HG02588 (cell line): ENCODE results near the gene THADA.

Source experiments
- ATAC-seq: cut with Tn5 transposase; IDR thresholded peaks from one replicate; pipeline ENCODE4 v1.9.1; 2021; ENCODE audit warnings: mild to moderate bottlenecking, moderate library complexity; ENCODE audit not compliant: unreplicated experiment

THADA gene

GRCh38 chr2:43361286-43361685 is 234.6 kb downstream of the THADA start:
- no peak for ATAC-seq

GRCh38 chr2:43360137-43360536 is 235.7 kb downstream of the THADA start:
- ATAC-seq = no peak

GRCh38 chr2:43358410-43359201 is 237.2 kb downstream of the THADA start:
- ATAC-seq = no peak

GRCh38 chr2:43356774-43357173 is 239.1 kb downstream of the THADA start:
- ATAC-seq = no peak

GRCh38 chr2:43355399-43355798 is 240.4 kb downstream of the THADA start:
- ATAC-seq = no peak

- ATAC-seq = no peak
These were observed 245.9 kb downstream of the THADA start for GRCh38 chr2:43349904-43350303.

GRCh38 chr2:43348908-43349661 is 246.8 kb downstream of the THADA start:
- no peak for ATAC-seq

- ATAC-seq = no peak
These were observed 248.1 kb downstream of the THADA start for GRCh38 chr2:43347746-43348145.

- no peak for ATAC-seq
These were observed 249.0 kb downstream of the THADA start for GRCh38 chr2:43346602-43347567.

GRCh38 chr2:43345872-43346271 is 250.0 kb downstream of the THADA start:
- no peak for ATAC-seq

- no peak for ATAC-seq
These were observed 250.4 kb downstream of the THADA start for GRCh38 chr2:43345391-43345813.

GRCh38 chr2:43344868-43345373 is 250.9 kb downstream of the THADA start:
- ATAC-seq = no peak

- ATAC-seq = no peak
These were observed 252.1 kb downstream of the THADA start for GRCh38 chr2:43343573-43344304.

- no peak for ATAC-seq
These were observed 253.7 kb downstream of the THADA start for GRCh38 chr2:43341959-43342757.

GRCh38 chr2:43340945-43341356 is 254.9 kb downstream of the THADA start:
- ATAC-seq = no peak

- no peak for ATAC-seq
These were observed 255.8 kb downstream of the THADA start for GRCh38 chr2:43340066-43340465.

- ATAC-seq = no peak
These were observed 262.1 kb downstream of the THADA start for GRCh38 chr2:43333656-43334144.

GRCh38 chr2:43333101-43333655 is 262.7 kb downstream of the THADA start:
- no peak for ATAC-seq

- ATAC-seq = no peak
These were observed 263.2 kb downstream of the THADA start for GRCh38 chr2:43332653-43333052.
